ENCODE measurements around the gene NEU1.

GRCh38 chr6:31819871-31820299 lies 42.7 kb downstream of the NEU1 start:
- TF ChIP-seq CTCF (conservative IDR thresholded peaks at IDR 0.05 in 1 of 2, IDR thresholded peaks at IDR 0.05 in 1 of 2; ENCODE audit: low read depth in 1 of 2, low read length in 2 of 2) (no peak), EZH2 (IDR thresholded peaks at IDR 0.05; ENCODE audit: low read length, missing control alignments) (no peak)
